Measurements from ENCODE around the gene TAS1R3.

DNA sequence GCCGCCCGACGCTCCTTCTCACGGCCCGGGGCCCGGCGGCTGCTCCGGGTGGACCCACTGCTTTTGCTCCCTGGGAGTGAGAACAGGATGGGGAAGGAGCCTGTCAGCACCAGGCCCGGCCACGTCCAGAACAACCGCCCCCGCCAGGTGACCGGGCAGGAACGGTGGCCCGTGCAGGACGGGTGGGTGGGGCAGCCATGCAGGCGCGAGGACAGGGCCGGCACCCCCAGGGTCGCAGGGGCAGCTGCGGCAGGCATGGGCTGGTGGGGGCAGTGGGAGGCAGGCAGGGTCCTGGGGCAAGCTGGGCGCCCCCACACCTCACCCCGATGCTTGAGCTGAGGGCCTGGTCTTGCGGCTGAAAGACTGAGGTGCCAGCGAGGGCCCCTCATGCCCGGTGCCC is 5.4 kb downstream of the TAS1R3 start:
- TF ChIP-seq, protein P1, sequence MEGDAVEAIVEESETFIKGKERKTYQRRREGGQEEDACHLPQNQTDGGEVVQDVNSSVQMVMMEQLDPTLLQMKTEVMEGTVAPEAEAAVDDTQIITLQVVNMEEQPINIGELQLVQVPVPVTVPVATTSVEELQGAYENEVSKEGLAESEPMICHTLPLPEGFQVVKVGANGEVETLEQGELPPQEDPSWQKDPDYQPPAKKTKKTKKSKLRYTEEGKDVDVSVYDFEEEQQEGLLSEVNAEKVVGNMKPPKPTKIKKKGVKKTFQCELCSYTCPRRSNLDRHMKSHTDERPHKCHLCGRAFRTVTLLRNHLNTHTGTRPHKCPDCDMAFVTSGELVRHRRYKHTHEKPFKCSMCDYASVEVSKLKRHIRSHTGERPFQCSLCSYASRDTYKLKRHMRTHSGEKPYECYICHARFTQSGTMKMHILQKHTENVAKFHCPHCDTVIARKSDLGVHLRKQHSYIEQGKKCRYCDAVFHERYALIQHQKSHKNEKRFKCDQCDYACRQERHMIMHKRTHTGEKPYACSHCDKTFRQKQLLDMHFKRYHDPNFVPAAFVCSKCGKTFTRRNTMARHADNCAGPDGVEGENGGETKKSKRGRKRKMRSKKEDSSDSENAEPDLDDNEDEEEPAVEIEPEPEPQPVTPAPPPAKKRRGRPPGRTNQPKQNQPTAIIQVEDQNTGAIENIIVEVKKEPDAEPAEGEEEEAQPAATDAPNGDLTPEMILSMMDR (IDR thresholded peaks at IDR 0.05; ENCODE audit: poor library complexity, severe bottlenecking), result no peak
- no peak for TF ChIP-seq MXI1 (conservative IDR thresholded peaks at IDR 0.05; ENCODE audit: poor library complexity, severe bottlenecking)
- TF ChIP-seq TAF1 (IDR thresholded peaks at IDR 0.05; ENCODE audit: low read depth), result no peak

Measured in neural cell (in vitro differentiated cells).